Activated CD8-positive, alpha-beta memory T cell treated with anti-CD3 and anti-CD28 coated beads for 4 hours (primary cell): ENCODE data around the gene CNTRL.

Experiments
- DNase-seq, 2 donors: peaks; one replicate each; pipeline ENCODE4 v3.0.0-alpha.2; 2020; ENCODE audit warnings: low read depth in 2 of 2

CNTRL gene

GRCh38 chr9:121179930-121180681, 105.4 kb downstream of the CNTRL start:
- DNase-seq, result no peak

GRCh38 chr9:121182101-121182836, 107.5 kb downstream of the CNTRL start:
- no peak for DNase-seq

- DNase-seq, result no peak
Observed at GRCh38 chr9:121182989-121183388, 108.2 kb downstream of the CNTRL start.

GRCh38 chr9:121183666-121184423, 109.1 kb downstream of the CNTRL start:
- DNase-seq, result no peak

GRCh38 chr9:121184463-121184862, 109.7 kb downstream of the CNTRL start:
- no peak for DNase-seq

GRCh38 chr9:121185178-121185745, 110.5 kb downstream of the CNTRL start:
- no peak for DNase-seq

- no peak for DNase-seq
Observed at GRCh38 chr9:121185774-121186403, 111.1 kb downstream of the CNTRL start.

GRCh38 chr9:121187636-121188305, 113.0 kb downstream of the CNTRL start:
- DNase-seq, result no peak

GRCh38 chr9:121189006-121189405, 114.3 kb downstream of the CNTRL start:
- no peak for DNase-seq

GRCh38 chr9:121189660-121190059, 114.9 kb downstream of the CNTRL start:
- DNase-seq, result no peak

GRCh38 chr9:121191235-121191634, 116.5 kb downstream of the CNTRL start:
- no peak for DNase-seq

- DNase-seq, result no peak
Observed at GRCh38 chr9:121192518-121192917, 117.8 kb downstream of the CNTRL start.

- no peak for DNase-seq
Observed at GRCh38 chr9:121192959-121193640, 118.3 kb downstream of the CNTRL start.

GRCh38 chr9:121194730-121195129, 120.0 kb downstream of the CNTRL start:
- DNase-seq, result no peak

GRCh38 chr9:121196389-121196788, 121.6 kb downstream of the CNTRL start:
- no peak for DNase-seq

GRCh38 chr9:121197132-121197531, 122.4 kb downstream of the CNTRL start:
- no peak for DNase-seq

- DNase-seq, result no peak
Observed at GRCh38 chr9:121198512-121199042, 123.8 kb downstream of the CNTRL start.

- DNase-seq, result no peak
Observed at GRCh38 chr9:121199921-121200320, 125.2 kb downstream of the CNTRL start.

GRCh38 chr9:121200356-121200755, 125.6 kb downstream of the CNTRL start:
- DNase-seq, result no peak

GRCh38 chr9:121201045-121201737, 126.4 kb downstream of the CNTRL start:
- peak; percentile 20 to 30 for DNase-seq
